ENCODE results near the gene SMPDL3A.
A peak's percentile ranks its signal among the peaks of the same experiment; 100 is the strongest.
"Not testable (repeated sequence)": the region's sequence is repeated elsewhere in the genome, so short reads cannot be mapped to it uniquely, and the experiment has no call there.

Gene SMPDL3A, protein sequence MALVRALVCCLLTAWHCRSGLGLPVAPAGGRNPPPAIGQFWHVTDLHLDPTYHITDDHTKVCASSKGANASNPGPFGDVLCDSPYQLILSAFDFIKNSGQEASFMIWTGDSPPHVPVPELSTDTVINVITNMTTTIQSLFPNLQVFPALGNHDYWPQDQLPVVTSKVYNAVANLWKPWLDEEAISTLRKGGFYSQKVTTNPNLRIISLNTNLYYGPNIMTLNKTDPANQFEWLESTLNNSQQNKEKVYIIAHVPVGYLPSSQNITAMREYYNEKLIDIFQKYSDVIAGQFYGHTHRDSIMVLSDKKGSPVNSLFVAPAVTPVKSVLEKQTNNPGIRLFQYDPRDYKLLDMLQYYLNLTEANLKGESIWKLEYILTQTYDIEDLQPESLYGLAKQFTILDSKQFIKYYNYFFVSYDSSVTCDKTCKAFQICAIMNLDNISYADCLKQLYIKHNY

DNA sequence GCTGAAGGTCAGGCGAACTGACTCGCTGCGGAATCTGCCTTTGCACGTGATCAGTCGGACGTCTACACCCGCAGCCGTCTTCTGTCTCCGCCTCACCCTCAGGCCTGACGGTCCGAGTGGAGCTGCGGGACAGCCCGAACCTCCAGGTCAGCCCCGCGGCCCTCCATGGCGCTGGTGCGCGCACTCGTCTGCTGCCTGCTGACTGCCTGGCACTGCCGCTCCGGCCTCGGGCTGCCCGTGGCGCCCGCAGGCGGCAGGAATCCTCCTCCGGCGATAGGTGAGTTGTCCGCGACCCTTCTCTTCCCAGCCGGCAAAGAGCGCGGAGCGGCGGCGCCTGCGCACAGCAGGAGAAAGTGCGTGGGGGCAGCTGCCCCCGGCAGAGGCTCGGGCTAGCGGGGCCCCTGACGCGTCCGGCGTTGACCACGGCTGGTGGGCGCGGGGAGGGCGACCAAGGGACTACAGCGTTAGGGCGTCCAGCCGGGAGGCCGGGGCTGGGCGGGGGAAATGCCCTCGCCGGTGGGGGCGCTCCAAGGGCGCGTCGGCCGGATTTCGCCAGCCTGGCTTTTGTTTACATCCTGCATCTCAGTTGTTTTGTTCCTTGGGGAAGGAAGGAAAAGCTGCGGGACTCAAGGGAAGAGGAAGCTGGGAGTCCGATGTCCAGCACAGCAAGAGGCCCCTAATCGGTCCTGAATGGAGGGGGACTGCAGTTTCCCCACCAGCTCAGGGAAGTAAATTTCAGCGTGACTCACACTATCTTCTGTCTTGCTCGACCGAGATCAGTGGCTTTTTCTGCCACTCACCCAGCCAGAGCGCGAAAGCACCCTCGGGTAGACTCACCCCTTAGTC is at the start of gene SMPDL3A:
Gene SMPDL3A, plus strand, starts transcription at position 77 of the 846 bp plus-strand sequence. Its CDS starts 89 bp downstream, at position 166.
- peak; percentile 41 for DNase-seq

DNA sequence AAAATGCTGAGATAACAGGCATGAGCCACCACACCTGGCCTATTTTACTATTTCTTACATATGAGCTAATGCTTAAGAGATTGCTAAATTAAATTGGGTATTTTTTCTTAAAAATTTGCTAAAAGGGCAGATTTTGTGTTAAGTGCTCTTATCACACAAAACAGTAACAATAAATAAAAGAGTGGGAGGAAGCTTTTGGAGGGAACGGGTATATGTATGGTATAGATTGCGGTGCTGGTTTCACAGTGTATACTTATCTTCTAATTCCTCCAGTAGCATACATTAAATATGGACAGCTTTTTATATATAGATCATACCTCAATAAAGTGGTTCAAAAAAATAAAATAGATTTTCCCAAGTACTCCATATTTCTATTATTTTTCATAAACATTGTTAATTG is 49.0 kb upstream of the SMPDL3A start:
- DNase-seq, result no peak

DNA sequence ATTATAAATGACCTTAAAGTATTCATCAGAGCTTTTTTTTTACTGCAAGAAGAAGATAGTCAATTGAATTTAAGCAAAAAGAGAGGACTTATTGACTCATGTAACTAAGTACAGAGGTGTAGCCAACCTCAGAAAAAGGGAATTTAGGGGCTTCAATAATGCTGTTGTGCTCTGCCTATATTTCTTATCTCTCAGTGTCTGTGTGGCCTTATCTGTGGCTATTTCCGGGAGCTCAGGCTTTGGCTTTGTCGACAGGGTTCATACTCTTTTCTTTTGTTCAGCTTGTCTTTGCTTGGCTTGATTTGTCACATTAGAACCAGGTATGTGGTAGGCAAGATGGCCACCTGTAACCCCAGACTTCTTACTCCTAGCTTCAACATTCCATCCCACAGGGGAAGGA is 48.1 kb upstream of the SMPDL3A start:
- DNase-seq, result no peak

DNA sequence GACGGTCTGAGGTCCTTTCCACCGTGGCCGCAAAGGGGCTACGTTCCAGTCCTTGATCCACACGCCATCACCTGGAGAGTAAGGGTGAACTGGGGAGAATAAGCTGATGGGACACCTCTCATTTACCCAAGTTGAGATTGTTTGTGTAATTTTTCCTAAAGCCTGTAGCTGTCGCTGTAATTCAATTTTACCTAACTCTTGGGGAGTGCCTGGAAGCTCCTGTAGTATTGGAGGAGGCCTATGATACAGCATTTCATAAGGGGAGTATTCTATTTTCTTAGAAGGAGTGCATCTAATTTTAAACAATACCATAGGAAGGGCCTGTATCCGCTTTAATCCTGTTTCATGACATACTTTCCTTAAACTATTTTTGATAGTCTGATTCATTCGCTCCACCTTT is 44.8 kb upstream of the SMPDL3A start:
- not testable (repeated sequence) for DNase-seq

DNA sequence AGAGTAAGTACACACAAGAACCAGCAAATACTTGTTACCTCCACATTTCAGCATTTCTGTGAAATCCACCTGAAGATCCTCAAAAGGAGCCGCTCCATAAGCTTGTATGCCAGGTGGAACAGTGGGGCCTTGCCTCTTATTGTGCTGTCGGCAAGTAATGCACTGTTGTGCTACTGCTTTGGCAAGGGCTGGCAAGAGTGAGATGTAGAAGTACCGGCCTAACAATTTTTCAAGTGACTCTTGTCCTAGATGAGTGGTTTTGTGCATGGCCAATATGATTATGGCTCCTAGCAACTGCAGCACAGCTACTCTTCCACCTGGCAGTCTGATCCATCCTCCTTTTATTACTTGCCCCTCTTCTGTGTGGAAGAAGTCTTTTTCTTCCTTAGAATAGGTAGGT is 44.2 kb upstream of the SMPDL3A start:
- DNase-seq, result not testable (repeated sequence)

DNA sequence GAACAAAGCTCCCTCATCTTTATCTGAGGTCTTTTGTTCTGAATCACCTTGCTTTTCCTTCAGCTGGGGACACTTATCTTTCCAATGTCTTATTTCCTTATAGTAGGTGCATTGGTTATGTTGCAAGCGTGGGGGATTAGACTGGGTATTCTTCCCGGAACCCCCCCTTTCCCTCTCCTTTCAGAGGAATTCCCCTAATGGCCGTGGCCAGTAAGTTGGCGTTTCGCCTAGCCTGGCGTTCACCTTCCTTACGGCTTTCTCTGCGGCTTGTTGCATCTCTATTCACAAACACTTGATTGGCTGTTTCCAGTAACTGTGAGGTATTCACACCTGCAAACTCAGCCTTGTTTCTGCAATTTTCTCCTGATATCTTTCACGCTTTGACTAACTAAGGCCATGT is 42.4 kb upstream of the SMPDL3A start:
- DNase-seq, result no peak

DNA sequence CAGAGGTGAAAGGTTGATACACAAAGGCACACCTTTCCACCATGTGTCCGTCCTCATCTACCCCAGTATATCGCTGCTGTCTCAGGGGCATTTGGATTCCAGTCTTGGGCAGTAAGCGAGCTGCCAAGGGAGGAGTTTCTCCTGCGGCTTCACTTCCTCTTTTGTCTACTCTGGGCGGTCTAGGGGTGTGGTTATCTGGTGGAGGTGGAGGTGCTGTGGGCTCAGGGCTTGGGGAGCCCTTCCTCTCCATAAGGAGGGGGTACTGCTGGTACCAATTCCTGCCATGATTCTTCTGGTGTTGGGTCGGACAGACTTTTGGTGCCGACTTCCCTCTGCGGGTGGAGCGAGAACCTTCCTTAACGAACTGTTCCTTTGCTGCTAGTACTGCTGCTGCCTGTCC is 41.5 kb upstream of the SMPDL3A start:
- DNase-seq, result no peak

DNA sequence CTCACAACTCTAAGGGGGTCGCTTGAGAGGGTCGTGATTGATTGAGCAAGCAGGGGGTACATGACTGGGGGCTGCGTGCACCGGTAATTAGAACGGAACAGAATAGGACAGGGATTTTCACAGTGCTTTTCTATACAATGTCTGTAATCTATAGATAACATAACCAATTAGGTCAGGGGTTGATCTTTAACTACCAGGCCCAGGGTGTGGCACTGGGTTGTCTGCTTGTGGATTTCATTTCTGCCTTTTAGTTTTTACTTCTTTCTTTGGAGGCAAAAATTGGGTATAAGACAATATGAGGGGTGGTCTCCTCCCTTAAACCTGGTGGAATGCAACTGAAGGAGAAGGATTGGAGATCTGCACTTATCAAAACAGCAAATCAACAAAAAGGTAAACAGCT is 40.1 kb upstream of the SMPDL3A start:
- not testable (repeated sequence) for DNase-seq

DNA sequence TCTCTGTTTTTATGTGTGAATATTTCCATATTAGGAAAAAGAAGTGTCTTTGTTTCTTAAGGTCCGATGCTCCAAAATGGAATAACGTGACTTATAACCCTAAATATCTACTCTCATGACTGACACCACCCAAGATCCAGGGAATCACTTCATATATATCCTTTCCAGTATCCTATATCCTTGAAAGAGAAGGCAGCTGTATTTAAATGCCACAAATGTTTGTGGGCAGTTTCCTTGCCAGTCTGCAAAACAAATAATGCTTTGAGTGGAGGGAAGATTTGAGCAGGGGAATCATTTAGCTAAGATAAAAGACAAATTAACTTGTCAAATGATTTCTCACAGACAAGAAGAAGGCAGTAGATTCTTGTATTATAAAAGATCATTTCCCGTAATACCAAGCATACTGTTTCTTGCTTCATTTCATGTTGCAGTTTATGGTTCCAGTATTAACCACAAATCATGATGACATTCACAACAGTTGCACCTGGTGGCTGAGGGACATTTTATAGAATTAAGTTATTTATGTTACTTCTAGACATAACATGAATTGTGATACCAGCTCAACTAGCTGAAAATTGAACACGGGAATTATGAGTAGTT is 39.5 kb upstream of the SMPDL3A start:
- DNase-seq, result no peak

DNA sequence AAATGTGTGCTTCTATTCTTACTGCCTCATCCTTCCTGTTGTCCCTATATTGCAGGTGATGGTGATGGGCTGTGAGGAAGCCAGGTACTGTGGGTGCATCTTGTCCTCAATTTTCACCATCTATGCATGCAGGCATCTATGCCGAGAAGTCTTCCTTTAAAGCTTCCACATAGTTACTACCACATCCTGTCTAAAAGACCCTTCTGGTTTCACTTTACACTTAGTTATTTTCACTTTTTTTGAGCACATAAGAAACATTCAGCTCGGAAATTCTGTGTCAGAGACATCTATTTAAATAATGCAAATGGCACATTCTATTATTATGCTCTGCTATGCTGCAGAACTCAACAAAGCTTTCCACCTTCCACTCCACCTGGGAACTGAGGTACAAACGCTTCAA is 37.7 kb upstream of the SMPDL3A start:
- no peak for DNase-seq

DNA sequence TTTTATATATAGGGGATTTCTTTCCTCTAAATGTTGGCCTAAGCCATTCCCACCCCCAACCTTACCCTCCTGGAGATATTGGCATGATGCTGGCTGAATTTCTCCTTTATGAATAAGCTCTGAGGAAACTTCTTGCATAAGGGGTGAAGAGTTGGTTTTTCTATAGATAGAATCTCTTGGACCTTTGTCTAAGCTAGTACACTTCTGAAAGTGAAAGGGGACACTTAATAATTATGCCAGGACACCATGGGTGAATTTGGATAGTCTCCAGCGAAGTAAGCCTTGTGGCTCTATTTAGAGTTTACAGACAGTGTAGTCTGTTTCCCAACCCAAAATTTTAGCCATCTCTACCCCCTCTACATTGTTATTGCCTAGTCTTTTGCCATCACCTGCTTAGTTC is 36.6 kb upstream of the SMPDL3A start:
- no peak for DNase-seq

DNA sequence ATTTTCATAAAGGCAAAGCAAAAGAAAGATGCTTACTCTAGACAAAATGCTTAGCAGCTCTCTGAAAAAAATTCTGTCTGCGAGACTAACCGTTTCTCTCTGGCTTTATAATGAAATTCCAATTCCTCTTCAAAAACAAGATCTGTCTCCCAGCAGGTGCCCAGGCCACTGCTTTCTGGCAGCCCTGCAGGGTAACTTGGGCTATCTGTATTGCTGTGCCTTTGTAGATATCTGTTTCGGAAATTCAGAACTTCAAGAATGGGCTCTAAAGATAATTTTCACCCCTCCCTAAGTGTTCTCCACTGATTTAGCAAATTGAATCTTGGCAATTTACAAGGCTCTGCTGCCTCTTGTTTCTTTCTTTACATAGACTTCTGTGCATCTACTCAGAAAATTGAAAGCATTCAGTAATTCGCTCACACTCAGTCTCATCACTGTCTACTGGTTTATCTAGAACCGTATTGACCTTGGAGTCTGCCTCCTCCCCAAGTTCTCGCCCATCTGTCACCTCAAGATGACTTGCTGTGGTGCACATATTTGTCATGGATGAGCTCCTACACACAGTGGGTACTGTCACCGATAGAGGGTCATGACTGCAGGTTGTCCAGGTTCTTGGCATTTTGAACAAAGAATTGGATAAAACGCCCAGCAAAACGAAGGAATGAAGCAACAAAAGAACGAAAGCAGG is 35.9 kb upstream of the SMPDL3A start:
- no peak for DNase-seq

DNA sequence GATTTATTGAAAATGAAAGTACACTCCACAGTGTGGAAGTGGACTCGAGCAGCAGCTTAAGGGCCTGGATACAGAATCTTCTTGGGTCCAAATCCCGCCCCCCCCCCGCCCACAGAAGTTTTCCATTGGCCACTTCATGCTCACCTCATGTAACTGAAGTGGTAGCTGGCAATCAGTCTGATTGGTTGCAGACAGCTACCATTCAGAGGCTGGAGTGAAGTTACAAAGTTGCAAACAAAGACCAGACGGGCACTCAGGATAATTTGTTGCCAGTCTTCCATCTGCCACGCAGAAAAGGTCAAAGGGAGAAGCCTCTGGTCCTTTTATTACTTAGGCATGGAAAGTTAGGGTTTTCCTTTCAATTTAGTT is 35.4 kb upstream of the SMPDL3A start:
- DNase-seq, result no peak

DNA sequence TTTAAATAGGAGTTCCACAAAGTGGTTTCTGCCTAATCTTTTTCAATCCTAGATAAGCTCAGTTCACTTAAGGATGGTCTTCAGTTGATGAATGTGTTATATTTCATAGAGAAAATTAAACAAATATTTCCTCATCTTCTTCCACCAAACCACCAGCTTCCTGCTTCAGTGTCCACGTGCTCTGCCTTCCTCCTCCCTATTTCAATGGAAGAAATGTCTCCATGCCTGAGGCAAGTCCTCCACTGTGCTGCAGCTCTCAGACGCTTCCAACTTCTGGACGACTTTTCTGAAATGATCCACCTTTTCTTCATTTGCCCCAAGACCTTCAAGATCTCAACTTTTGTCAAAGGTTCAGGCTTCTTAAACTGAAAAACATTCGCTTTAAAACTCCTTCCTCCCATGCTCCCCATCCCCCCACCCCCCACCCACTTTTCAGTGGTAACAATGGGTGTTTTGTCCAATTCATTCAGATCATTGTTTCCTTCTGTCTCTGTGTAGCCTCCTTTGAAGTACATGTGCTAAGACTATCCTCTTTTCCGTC is 34.8 kb upstream of the SMPDL3A start:
- DNase-seq, result no peak

DNA sequence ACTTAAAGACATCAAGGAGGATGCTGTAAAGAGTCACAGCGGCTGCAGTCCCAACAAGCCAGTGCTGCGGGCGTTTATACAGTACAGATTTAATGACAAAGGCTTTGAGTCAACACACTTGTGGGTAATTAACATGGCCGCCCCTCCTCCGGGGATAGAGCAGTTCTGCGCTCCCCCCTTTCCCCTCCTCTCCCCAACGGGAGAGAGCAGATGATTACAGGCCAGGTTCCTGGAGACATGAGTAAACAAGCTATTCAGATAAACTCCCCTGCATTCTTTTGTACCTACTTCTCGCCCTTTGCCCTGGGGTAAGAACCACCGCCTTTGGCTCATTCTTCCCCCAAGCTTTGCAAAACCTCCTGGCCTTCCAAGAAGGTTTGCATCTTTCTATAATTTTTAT is 33.2 kb upstream of the SMPDL3A start:
- DNase-seq, result no peak

DNA sequence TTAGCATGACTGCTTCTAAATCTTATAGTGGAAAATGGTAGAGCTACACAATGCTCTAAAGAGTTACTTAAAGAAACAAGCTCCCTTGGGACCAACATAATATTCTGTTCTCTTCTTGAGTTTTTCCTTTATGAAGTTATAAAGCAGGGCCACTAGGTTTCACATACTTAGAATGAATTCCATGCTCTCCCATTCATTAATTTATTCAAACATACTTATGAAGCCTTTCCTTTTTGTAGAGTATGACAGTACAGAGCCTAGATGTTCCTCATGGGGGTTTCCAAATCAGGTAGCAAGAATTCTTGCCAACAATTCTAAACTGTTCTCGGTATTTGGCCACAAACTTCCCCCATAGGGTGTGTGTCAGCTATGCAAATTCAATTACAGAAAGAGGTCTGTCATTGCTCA is 30.1 kb upstream of the SMPDL3A start:
- DNase-seq, result no peak

DNA sequence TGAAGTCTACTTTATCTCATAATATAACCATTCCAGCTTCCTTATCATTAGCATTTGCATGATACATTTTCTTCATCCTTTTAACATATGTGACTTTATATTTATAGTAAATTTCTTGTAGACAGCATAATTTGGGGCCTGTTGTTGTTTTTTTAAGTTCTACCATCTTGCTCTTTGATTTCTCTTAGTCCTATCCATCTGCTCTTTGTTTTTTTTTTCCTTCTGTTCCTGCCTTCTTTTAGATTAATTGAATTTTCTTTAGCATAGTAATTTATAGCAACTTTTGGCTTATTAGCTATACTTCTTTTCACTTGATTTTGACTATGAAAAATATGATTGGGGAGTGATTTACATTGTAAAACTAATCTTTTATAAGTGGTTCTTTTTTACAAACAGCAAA is 28.7 kb upstream of the SMPDL3A start:
- DNase-seq, result no peak

DNA sequence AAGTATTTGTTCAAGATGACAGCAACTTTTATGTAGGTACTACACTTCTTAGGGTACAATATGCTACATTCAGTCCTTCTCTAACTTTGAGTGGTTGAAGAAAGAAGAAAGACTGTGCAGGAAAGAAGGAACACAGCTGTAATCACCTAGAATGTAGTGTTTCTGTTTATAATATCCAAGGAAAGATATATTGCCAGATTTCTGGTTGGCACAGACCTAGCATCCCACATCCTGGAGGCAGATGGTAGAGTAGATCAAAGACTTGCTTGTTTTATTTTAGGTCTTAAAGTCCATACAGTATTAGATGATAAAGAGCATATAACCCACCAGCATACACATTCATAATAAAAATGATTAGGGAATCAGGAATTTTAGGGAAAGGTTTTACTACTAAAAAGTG is 22.8 kb upstream of the SMPDL3A start:
- no peak for DNase-seq

DNA sequence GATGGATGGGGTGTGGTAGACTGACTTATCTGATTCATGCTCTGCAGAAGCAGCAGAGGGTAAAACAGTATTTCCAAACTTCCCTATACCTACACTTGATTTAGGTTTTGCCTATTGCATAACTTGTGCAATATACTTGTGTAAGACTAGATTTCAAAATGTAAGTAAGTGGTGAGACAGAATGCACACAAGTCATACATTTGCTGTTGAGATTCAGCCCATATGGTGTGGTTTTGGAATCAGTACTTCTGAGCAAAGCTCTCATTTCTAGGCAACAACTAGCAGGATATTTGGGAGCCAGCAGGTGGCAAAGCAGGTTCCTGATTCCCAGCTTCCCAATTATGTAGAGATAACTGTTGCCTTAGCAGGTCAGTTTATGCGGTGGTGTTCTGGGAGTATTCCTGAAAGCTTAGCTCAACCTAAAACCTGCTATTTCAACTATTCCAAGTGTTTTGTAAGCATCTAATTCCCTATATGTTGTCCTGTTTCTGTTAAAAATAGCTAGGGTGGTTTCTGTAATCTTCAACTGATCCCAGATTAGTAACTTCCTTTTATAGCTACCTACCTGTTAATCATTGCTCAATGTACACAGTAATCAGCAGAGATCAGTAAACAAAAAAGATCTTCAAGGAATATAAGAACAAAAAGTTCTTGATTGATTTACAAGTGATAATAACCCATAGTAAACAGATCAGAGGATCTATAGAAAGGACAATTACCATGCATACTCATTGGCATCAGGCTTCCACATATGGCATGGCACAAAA is 18.0 kb upstream of the SMPDL3A start:
- DNase-seq, result no peak

DNA sequence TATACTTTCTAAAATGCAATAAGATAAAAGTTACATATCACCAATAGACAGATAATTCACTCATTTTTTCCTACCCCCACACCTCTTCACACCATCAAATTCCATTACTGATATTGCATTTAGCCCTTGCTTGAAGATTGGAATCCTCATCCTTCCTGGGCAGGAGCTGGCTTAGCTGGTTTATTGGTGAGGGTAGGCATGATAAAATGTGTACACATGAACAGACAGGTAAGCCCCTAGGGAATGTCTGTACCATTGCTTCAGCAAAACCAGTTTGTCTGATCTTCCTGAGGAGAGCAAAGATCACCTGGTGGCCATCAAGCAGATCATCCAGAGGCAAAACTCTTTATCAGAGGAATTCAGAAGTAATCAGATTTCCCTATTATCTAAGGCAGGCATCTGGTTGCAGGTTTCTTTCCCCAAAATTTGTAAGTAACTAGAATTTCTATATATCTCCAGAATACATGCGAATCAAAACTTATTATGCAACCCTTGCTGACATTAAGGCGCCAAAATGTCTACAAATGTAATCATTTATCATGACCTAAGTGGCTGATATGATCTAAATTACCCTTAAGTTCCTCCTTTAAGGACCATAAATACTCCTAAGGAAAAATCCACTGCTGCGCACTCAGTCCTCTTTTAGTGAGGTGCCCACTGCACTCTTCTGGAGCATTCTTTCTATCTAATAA is 16.2 kb upstream of the SMPDL3A start:
- DNase-seq, result no peak

DNA sequence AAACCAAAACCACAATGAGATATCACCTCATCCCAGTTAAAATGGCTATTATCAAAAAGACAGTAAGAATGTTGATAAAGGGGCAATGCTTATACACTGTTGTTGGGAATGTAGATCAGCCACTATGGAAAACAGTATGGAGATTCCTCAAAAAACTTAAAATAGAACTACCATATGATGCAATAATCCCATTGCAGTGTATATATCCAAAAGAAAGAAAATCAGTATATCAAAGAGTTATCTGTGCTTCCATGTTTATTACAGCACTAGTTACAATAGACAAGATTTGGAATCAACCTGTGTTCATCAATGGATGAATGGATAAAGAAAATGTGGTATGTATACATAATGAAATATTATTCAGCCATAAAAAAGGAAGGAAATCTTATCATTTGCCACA is 13.1 kb upstream of the SMPDL3A start:
- DNase-seq, result no peak
